ENCODE data around the gene NBDY.

NBDY gene

DNA sequence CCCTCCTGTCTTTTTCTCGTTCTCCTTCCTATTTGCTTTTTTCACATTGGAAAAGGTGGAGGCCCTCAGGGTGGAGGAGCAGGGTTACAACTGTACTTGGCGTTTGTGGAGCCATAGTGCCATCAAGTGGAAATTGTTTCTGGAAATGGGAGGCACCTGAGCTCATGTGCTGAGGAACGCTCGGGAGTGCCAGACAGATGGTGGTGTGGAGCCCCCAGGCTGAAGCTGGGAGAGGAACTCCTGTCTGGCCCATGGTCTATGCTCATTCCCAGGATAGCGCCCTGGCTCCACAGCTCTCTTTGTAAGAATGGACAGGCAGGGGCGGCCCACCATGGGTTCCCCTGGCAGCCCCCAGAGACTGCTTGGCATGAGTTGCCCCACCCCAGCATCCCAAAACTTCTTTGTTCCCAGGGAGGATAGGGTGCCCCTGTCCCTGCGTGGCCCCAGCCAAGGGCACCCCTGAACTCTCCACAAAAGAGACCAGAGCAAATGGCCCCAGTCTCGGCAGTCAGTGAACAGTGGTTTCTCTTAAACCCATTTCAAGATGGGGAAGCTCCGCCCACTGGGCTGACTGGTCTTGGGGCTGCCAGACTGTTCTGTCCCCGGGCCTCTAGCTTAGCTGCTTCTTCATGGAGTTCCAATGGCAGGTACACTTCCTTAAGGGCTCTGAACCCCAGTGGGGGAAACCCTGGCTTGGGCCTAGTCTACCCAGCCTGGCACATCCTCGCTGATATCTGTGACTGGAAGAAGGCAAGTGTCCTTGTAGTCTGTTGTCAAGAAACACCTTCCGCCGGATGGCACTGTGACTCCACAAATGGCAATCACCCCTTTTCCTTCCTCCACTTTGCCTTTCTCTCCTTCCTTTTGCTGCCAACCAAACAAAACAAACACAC is 70.1 kb downstream of the NBDY start:
- in situ Hi-C loops (cut with MboI; ENCODE audit: low sequenced_read_pairs, unreplicated experiment): loop anchor here (25.0 kb wide), 2 partner anchors 188 to 1113 kb away; partner anchors contain the start of genes SPIN3 and ZXDA
- TF ChIP-seq, protein P1, sequence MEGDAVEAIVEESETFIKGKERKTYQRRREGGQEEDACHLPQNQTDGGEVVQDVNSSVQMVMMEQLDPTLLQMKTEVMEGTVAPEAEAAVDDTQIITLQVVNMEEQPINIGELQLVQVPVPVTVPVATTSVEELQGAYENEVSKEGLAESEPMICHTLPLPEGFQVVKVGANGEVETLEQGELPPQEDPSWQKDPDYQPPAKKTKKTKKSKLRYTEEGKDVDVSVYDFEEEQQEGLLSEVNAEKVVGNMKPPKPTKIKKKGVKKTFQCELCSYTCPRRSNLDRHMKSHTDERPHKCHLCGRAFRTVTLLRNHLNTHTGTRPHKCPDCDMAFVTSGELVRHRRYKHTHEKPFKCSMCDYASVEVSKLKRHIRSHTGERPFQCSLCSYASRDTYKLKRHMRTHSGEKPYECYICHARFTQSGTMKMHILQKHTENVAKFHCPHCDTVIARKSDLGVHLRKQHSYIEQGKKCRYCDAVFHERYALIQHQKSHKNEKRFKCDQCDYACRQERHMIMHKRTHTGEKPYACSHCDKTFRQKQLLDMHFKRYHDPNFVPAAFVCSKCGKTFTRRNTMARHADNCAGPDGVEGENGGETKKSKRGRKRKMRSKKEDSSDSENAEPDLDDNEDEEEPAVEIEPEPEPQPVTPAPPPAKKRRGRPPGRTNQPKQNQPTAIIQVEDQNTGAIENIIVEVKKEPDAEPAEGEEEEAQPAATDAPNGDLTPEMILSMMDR (IDR thresholded peaks at IDR 0.05; ENCODE audit: borderline replicate concordance, control extremely low read depth, extremely low read depth, insufficient read depth, missing control alignments): no peak
- no peak for DNase-seq (ENCODE audit: low spot score)

DNA sequence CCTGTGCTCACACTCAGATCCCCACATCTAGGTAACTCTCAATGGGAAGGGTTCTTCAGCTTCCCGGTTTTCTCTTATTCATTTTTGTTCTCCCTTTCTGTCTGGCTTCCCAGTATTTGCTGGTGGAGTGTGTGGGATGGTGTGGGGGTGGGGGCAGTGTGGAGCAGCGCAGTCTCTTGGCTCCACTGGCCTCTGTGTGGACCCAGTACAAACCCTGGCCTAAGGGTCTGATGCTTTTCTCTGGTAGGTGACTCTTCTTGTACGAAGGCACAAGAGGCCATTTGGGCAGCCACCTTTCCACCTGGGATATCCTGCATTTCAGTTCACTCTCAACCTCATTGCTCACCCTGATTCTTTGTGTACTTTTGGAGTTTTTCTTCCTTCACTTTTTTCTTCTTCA is 71.3 kb downstream of the NBDY start:
- TF ChIP-seq, protein P1 (IDR thresholded peaks at IDR 0.05; ENCODE audit: borderline replicate concordance, control extremely low read depth, extremely low read depth, insufficient read depth, missing control alignments): no peak
- in situ Hi-C loops (cut with MboI; ENCODE audit: low sequenced_read_pairs, unreplicated experiment): no loop called here
- DNase-seq (ENCODE audit: low spot score): peak; percentile 5

DNA sequence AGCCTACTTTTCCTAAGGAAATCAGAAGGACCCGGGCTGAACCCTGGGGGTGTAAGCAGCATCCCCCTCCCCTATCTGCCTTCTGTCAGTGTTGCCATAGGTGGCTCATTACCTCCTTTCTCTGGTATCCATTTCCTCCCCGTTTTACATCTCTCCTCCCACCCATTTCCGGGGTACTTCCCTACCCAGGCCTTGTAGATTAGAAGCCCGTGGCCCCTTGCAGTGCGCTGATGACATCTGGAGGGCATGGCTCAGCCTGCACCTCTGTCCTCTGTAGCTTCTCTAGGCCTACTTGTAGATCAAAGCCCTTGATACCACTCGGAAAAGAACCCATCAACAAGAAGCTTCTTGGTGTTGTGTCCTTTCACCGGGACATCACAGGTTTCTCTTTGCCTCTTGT is 71.8 kb downstream of the NBDY start:
- in situ Hi-C loops (cut with MboI; ENCODE audit: low sequenced_read_pairs, unreplicated experiment): no loop called here
- TF ChIP-seq, protein P1 (IDR thresholded peaks at IDR 0.05; ENCODE audit: borderline replicate concordance, control extremely low read depth, extremely low read depth, insufficient read depth, missing control alignments): no peak
- peak; percentile 59 for DNase-seq (ENCODE audit: low spot score)

DNA sequence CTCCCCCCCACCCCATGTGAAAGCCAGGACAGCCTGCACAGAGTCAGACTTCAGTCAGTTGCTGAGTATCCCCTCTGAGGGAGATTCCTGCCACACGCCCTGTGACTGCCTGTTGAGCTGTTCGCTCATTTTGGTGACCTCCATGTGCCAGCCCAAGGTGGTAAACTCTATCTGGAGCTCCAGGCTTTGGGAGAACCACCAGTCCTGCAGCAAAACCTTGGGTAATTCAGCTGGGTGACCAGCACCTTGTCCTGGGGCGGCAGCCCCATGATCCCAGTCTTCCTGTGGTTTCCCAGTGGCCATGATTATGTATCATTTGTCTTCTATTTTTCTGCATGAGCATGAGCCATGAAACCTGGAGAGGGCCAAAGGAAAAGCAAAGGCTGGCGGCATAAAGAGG is 73.4 kb downstream of the NBDY start:
- in situ Hi-C loops (cut with MboI; ENCODE audit: low sequenced_read_pairs, unreplicated experiment): no loop called here
- DNase-seq (ENCODE audit: low spot score): peak; percentile 7
- TF ChIP-seq, protein P1 (IDR thresholded peaks at IDR 0.05; ENCODE audit: borderline replicate concordance, control extremely low read depth, extremely low read depth, insufficient read depth, missing control alignments): no peak

DNA sequence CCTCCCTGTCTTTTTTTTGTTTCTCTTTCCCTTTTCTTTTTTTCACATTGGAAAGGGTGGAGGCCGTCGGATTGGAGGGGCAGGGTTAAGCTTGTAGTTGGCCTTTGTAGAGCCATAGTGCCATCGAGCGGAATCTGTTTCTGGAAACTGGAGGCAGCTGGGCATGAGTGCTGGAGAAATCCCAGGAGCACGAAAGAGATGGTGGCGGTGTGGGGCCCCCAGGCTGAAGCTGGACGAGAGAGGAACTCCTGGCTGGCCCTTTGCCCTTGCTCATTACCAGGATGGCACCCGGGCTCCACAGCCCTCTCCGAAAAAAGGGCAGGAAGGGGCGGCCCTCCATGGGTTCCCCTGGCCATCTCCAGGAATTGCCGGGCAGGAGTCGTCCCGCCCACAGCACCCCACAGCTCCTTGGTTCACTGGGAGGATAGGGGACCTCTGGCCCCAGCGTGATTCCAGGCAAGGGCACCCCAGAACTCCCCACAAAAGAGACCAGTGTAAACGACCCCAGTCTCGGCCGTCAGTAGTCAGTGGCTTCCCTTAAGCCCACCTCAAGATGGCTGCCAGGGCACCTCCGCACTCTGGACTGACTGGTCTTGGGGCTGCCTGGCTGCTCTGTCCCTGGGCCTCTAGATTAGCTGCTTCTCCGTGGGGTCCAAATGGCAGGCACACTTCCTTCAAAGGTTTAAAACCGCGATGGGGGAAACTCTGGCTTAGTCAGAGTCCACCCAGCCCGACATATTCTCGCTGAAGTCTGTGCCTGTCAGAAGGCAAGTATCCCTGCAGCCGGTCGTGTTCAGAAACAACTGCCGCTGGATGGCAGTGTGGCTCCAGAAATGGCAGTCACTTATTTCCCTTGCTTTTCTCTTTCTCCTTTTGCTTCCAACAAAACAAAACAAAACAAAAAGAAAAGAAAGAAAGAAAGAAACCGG is 74.1 kb downstream of the NBDY start:
- in situ Hi-C loops (cut with MboI; ENCODE audit: low sequenced_read_pairs, unreplicated experiment): no loop called here
- peak; percentile 36 for DNase-seq (ENCODE audit: low spot score)
- TF ChIP-seq, protein P1 (IDR thresholded peaks at IDR 0.05; ENCODE audit: borderline replicate concordance, control extremely low read depth, extremely low read depth, insufficient read depth, missing control alignments): peak; percentile 46
